C1 segment of cervical spinal cord (tissue), 14 donors: ENCODE results near the gene MYH4.

ENCODE experiments used
- DNase-seq, 14 donors: peaks; one replicate each; lab custom pipeline; 2025; lab: John Stamatoyannopoulos, UW

Gene MYH4

DNA sequence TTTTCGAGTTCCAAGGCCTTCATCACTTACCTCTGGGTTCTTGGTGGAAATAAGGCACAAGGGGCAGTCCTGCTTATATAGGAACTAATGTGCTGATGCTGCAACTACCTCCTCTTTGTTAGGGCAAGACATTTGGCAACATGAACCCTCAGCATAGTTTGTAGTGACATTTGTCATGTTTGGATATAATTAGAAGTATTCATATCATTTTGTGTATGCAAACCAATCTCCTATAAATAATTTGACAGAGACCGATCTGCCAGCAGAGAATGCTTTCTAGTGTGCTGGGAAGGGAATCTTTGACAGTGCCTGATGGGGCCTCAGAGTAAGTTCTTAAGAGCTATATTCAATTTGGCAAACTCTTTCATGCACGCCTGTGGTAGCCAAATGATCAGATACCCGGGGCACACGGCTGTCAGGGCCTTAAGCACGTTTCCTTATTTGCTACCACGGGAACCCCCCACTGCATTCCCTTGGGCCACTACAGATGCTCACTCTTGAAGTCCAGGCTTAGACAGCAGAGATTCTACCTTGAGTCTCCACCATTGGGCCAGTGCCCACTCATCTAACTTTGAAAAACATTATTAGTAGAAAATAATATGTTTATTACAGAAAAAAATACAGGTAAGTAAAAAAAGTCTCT, 47.3 kb downstream of the MYH4 start, which contains the start of gene MYH8:
TSS of gene MYH8 (minus strand) at position 51 of the 643 bp plus-strand sequence. CDS start 1,723 bp downstream, outside the sequence.
- DNase-seq, result no peak

- no peak for DNase-seq
Observed at GRCh38 chr17:10421211-10421610, 48.1 kb downstream of the MYH4 start.

DNA sequence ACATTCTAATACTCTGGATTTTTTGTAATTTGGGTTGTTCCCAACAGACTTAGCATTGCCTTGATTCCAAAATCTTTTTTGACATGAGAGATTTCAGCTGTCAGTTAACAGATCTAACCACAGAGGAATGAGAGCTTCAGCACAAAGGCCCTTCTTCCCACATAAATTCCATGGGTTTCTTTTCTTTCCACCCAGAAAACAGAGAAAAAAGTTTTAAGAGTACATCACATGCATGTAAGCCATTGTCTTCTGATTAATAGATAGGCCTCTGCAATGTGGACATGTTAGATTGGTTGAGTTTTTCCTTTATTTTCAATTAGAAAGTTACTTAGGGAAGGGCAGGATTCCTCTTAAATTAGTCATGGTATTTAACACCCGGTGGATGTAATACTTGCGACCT, 48.5 kb downstream of the MYH4 start:
- no peak for DNase-seq

GRCh38 chr17:10417431-10417830, 51.9 kb downstream of the MYH4 start:
- no peak for DNase-seq

GRCh38 chr17:10415161-10415560, 54.2 kb downstream of the MYH4 start:
- DNase-seq, result no peak

DNA sequence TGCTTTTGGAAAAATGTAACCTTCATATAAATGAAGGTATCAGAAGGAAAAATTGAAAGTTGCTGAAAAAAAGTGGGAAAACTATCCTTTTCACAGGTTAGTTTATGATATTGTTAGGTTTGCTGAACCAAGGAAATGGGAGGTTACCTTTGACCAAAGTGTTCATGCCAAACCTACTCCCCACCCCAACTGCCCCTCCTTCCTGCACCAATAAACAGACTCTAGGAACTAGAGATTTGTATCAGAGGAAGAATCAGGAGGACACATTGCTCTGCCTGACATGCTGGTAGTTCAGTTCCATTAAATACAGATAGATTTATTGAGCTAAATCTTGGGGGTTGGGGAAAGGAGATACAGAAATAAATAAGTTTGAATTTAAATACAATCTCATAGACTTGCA, 65.8 kb downstream of the MYH4 start:
- no peak for DNase-seq

GRCh38 chr17:10398352-10398751, 71.0 kb downstream of the MYH4 start:
- DNase-seq, result no peak

DNA sequence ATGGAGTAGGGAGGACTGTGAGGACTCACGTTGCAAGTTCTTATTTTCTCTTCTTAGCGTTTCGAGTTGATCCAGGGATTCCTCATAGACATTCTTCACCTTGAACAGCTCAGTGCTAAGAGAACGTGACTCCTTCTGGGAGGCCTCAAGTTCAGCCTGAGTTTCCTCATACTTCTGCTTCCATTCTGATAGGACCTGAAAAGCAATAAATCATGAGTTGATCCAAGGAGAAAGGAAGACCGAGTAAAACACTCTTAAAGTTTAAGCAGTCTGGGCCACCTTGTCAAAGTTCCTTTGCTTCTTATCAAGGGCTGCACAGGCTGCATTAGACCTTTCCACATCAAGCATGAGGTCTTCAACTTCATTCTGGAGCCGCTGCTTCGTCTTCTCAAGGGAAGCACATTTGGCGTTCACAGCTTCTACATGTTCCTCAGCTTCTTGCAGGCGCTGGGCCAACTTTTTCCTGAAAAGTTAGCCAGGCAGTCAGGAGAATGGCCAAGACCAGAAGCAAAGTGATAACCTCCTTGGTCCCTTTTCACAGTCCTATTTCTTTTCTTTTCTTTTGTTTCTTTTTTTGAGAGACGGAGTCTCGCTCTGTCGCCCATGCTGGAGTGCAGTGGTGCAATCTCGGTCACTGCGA, 72.7 kb downstream of the MYH4 start:
- DNase-seq, result no peak

DNA sequence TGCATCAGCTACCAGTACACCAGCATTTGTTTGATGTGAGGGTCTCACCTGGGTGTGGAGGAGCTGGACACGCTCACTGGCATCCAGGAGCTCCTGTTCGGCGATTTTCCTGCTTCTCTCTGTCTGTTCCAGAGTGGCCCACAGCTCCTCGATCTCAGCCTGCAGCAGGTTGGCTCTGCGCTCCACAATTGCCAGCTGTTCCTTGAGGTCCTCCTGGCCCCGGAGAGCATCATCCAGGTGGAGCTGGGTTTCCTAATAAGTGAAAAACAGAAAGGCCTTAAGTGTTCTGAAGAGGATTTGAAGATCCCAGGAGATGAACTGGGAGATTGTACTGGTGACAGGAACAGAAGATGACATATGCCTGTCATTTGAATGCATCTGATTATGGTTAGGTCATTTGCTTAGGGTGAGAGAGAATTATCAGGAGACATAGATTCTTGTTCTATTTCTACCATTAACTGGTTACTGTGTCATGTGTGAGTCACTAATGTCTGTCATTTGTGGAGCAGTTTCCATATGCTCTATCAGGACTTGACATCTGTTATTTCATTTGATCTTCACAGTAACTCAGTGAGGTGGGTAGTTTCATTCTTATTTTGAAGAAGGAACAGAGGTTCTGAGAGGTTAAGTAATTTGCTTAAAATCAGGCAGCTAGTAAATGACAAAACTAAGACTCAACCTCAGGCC, 75.0 kb downstream of the MYH4 start:
- DNase-seq, result no peak
